NT2/D1 (cell line): ENCODE results near the gene KIF1C.

ENCODE experiments used
- DNase-seq: peaks from one replicate; pipeline ENCODE4 v3.0.0-alpha.2; 2011; ENCODE audit warnings: low read depth, low spot score
- H3K27me3 ChIP-seq: 2 replicates; pipeline ENCODE4 v1.6.0; 2011; ENCODE audit warnings: mild to moderate bottlenecking; ENCODE audit not compliant: insufficient read length, insufficient read depth
- H3K36me3 ChIP-seq: 2 replicates; pipeline ENCODE4 v1.6.1; 2011; ENCODE audit warnings: mild to moderate bottlenecking, low read length, mixed read lengths; ENCODE audit not compliant: insufficient read depth, insufficient read length
- H3K4me1 ChIP-seq: 2 replicates; pipeline ENCODE4 v1.5.1; 2011; ENCODE audit not compliant: insufficient read depth, insufficient read length
- H3K4me3 ChIP-seq: 2 replicates; pipeline ENCODE4 v1.5.1; 2011; ENCODE audit warnings: low read depth; ENCODE audit not compliant: insufficient read length
- H3K9ac ChIP-seq: 2 replicates; pipeline ENCODE4 v1.6.0; 2011; ENCODE audit warnings: low read depth; ENCODE audit not compliant: insufficient read length
- H3K9me3 ChIP-seq: 2 replicates; pipeline ENCODE4 v1.5.1; 2011; ENCODE audit warnings: mild to moderate bottlenecking, low read length; ENCODE audit not compliant: insufficient read depth
- SUZ12 ChIP-seq: IDR thresholded peaks from 2 replicates; pipeline ENCODE4 v1.6.1; 2011; ENCODE audit not compliant: insufficient read length, insufficient read depth; ENCODE audit errors: extremely low read depth
- YY1 ChIP-seq: IDR thresholded peaks from 2 replicates; pipeline ENCODE4 v1.6.1; 2011; ENCODE audit not compliant: insufficient read length, insufficient read depth
- ZNF274 ChIP-seq: IDR thresholded peaks from 2 replicates; pipeline ENCODE4 v1.6.1; 2011; ENCODE audit warnings: mild to moderate bottlenecking, low read depth, low read length

Gene KIF1C

GRCh38 chr17:4951486-4951885 lies 46.3 kb upstream of the KIF1C start:
- no peak for TF ChIP-seq YY1
- TF ChIP-seq ZNF274, result no peak
- TF ChIP-seq SUZ12, result no peak
- DNase-seq, result no peak
- Histone ChIP-seq H3K36me3 (peaks cover 31% of the 10 kb centered on the region), H3K4me3 (peak overlapping the region; percentile 70), H3K27me3 (no peaks in the 10 kb centered on the region), H3K9ac (peak overlapping the region; percentile 93), H3K9me3 (no peaks in the 10 kb centered on the region), H3K4me1 (peaks cover 5% of the 10 kb centered on the region)

DNA sequence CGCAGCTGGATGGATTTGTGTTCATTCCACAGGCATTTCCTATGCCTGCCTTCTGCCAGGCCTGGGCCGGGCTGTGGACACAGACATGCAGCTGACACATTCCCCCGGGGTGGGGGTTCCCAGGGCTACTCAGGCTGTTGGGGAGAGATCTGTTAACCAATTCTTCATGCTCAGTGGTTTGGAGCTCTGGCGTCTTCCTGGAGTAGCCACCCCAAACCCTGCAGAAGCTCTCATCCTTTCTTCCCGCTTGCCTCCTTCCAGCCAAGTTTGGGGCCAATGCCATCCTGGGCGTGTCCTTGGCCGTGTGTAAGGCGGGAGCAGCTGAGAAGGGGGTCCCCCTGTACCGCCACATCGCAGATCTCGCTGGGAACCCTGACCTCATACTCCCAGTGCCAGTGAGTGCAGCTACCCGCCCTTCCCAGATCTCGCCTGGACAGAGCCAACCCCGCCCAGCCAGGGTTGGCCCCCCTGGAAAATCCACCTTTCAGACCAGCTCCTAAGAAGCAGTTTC lies 44.2 kb upstream of the KIF1C start:
- peaks cover 7% of the 10 kb centered on the region for H3K4me1 ChIP-seq
- H3K9ac ChIP-seq, result peak overlapping the region; percentile 50

GRCh38 chr17:4955091-4955490 lies 42.7 kb upstream of the KIF1C start:
- H3K9ac ChIP-seq, result no peak overlapping the region
- TF ChIP-seq ZNF274, result no peak
- TF ChIP-seq SUZ12, result no peak
- TF ChIP-seq YY1, result no peak
- H3K9me3 ChIP-seq, result no peaks in the 10 kb centered on the region
- H3K4me1 ChIP-seq, result peaks cover 7% of the 10 kb centered on the region
- no peaks in the 10 kb centered on the region for H3K27me3 ChIP-seq
- DNase-seq, result no peak
- H3K36me3 ChIP-seq, result peaks cover 38% of the 10 kb centered on the region
- H3K4me3 ChIP-seq, result no peak overlapping the region

More for the DNA sequence above, 44.2 kb upstream of the KIF1C start:
- H3K27me3 ChIP-seq, result no peaks in the 10 kb centered on the region
- no peak for TF ChIP-seq SUZ12
- no peak for TF ChIP-seq ZNF274
- no peak for TF ChIP-seq YY1
- H3K9me3 ChIP-seq, result no peaks in the 10 kb centered on the region
- peaks cover 26% of the 10 kb centered on the region for H3K36me3 ChIP-seq
- DNase-seq, result no peak
- H3K4me3 ChIP-seq, result no peak overlapping the region

DNA sequence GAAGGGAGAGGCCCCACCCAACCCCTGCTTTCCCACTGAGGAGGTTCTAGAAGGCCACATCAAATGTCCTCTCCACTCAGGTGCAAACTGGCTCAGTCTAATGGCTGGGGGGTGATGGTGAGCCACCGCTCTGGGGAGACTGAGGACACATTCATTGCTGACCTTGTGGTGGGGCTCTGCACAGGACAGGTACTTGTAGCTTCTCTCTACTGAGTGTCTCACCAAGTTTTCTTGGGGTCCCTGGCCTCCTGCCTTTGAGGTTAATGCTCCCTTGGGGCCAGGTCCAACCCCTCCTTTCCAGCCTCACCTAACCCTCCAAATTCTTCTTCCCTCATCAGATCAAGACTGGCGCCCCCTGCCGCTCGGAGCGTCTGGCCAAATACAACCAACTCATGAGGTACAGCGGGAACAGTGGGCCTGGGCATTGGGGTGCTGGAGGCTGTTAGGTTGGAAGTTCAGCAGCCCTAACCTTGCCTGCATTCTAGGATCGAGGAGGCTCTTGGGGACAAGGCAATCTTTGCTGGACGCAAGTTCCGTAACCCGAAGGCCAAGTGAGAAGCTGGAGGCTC lies 41.2 kb upstream of the KIF1C start:
- peaks cover 46% of the 10 kb centered on the region for H3K36me3 ChIP-seq
- no peak overlapping the region for H3K4me3 ChIP-seq
- no peaks in the 10 kb centered on the region for H3K27me3 ChIP-seq
- no peak overlapping the region for H3K9ac ChIP-seq
- no peaks in the 10 kb centered on the region for H3K9me3 ChIP-seq
- TF ChIP-seq YY1, result no peak
- DNase-seq, result no peak
- H3K4me1 ChIP-seq, result peaks cover 7% of the 10 kb centered on the region

GRCh38 chr17:4958102-4958501 lies 39.6 kb upstream of the KIF1C start:
- Histone ChIP-seq H3K27me3 (no peaks in the 10 kb centered on the region), H3K4me1 (peaks cover 5% of the 10 kb centered on the region), H3K4me3 (no peak overlapping the region), H3K9me3 (no peaks in the 10 kb centered on the region), H3K9ac (no peak overlapping the region), H3K36me3 (peaks cover 46% of the 10 kb centered on the region)
- TF ChIP-seq ZNF274 (no peak), YY1 (no peak), SUZ12 (no peak)
- no peak for DNase-seq

- Histone ChIP-seq H3K4me1 (peaks cover 2% of the 10 kb centered on the region), H3K9ac (no peak overlapping the region), H3K9me3 (no peaks in the 10 kb centered on the region), H3K36me3 (peaks cover 46% of the 10 kb centered on the region), H3K4me3 (no peak overlapping the region), H3K27me3 (no peaks in the 10 kb centered on the region)
- no peak for DNase-seq
- TF ChIP-seq SUZ12 (no peak), ZNF274 (no peak), YY1 (no peak)
Observed at GRCh38 chr17:4959261-4959965, 38.3 kb upstream of the KIF1C start.

DNA sequence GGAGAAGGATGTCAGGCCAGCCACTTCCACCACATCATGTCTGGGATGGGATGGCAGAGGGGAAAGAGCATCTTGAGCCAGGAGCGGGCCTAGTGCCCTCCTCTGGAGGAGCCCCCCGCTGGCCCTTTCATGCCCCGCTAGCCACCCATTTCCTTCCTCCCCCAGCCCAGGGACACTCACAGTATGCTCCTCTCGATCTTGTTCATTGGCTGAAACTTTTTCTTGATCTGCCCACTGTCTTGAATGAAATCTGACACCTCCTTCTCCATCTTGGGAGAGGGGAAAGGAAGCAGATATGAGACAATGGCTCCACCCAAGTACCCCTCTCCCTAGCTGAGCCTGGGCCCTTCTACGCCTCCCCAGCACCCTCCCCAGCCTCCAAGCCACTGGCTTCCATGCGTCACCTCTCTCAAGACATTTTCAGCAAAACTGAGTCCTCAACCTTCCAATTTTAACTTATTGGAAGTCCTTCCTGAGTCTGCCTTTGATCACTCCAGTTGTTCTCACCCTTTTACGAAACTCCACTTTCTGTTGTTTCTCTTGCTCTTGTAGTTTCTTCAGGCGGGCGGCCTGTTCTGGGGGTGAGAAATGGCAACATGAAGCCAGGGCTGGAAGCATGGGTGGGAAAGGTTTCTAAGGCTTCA lies 37.3 kb upstream of the KIF1C start:
- no peak overlapping the region for H3K4me3 ChIP-seq
- no peaks in the 10 kb centered on the region for H3K9me3 ChIP-seq
- TF ChIP-seq YY1, result no peak
- TF ChIP-seq SUZ12, result no peak
- no peak for TF ChIP-seq ZNF274
- H3K4me1 ChIP-seq, result peaks cover 2% of the 10 kb centered on the region
- H3K36me3 ChIP-seq, result peaks cover 46% of the 10 kb centered on the region
- DNase-seq, result no peak
- H3K27me3 ChIP-seq, result no peaks in the 10 kb centered on the region
- H3K9ac ChIP-seq, result no peak overlapping the region
